ENCODE measurements around the gene PPP1R12B.
"Not testable (repeated sequence)": the region's sequence is repeated elsewhere in the genome, so short reads cannot be mapped to it uniquely, and the experiment has no call there.

DNA sequence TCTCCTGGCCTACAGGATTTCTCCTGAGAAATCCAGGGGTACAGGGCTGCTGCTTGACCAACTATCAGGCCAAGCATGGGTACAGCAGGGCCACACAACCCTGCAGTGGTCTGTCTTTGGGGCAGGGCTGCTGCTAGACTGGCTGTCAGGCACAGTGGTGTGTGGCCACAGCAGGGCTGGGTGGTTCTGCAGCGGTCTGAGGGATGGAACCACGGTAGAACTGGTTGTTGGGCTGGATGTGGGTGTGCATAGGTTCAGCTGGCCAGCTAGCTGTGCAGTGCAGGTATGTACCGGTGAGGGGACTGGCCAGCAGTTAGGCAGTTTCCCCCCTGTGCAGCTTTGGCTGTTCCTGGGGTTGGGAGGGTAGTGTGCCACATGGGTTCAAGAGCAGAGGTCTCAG lies 136.3 kb downstream of the PPP1R12B start:
- TF ChIP-seq CTCF, POLR2A (IDR thresholded peaks at IDR 0.05): not testable (repeated sequence)
